Stimulated activated CD8-positive, alpha-beta memory T cell treated with anti-CD3 and anti-CD28 coated beads, Interleukin-4, amount 100 ng/mL, for 48 hours (primary cell): ENCODE results near the gene CYP21A2.
A peak's percentile ranks its signal among the peaks of the same experiment; 100 is the strongest.
"Not testable (repeated sequence)": the region's sequence is repeated elsewhere in the genome, so short reads cannot be mapped to it uniquely, and the experiment has no call there.

Experiments
- DNase-seq: peaks from one replicate; pipeline ENCODE4 v3.0.0-alpha.2; 2020

Gene CYP21A2

DNA sequence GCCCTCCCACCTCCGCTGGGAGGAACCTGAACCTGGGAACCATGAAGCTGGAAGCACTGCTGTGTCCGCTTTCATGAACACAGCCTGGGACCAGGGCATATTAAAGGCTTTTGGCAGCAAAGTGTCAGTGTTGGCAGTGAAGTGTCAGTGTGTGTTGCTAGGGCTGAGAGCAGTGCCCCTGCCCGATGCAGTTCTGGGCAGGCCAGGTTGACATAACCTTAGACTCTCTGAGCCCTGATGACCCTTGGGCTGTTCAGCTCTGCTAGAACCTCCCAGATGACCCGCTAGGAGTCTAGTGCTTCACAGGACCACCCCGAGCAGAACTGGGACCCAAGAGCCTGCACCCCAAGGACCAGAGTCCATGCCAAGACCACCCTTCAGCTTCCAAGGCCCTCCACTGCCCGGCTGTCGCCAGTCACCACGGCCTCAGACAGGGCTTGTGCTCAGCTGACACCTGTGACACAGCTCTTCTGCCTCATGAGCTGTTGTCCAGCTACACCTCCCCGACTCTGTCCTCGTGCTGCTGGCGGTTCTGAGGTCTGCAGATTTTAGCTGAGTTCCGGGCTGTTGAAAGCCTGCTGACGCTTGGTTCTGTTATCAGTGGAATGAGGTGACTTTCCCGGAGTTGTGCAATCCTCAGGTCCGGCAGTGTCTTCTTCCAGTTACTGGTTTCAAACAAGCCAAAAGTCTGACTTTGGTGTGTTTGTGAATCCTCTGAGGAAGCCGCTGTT is 2.8 kb upstream of the CYP21A2 start:
- not testable (repeated sequence) for DNase-seq

DNA sequence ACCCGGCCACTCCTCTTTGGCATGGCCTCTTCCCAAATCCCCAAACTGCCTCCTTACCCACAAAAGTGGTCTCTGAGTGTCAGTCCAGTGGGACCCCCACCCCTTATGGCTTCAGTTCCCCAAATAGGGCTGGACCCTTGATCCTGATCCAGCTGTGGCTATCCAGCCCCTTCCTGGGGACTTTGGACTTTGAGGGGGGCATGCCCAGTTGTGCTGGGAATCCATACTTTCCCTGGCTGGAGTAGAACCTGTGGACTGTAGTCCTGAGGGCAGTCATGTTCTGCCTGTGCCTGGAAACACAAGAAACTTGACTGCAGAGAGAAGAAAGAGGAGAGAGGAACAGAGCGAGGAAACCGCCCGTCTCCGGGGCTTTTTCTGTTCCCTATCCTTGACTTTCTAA is 1.1 kb upstream of the CYP21A2 start:
- DNase-seq = not testable (repeated sequence)

DNA sequence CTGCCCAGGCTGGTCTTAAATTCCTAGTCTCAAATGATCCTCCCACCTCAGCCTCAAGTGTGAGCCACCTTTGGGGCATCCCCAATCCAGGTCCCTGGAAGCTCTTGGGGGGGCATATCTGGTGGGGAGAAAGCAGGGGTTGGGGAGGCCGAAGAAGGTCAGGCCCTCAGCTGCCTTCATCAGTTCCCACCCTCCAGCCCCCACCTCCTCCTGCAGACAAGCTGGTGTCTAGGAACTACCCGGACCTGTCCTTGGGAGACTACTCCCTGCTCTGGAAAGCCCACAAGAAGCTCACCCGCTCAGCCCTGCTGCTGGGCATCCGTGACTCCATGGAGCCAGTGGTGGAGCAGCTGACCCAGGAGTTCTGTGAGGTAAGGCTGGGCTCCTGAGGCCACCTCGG is 663 bp downstream of the CYP21A2 start:
- not testable (repeated sequence) for DNase-seq

DNA sequence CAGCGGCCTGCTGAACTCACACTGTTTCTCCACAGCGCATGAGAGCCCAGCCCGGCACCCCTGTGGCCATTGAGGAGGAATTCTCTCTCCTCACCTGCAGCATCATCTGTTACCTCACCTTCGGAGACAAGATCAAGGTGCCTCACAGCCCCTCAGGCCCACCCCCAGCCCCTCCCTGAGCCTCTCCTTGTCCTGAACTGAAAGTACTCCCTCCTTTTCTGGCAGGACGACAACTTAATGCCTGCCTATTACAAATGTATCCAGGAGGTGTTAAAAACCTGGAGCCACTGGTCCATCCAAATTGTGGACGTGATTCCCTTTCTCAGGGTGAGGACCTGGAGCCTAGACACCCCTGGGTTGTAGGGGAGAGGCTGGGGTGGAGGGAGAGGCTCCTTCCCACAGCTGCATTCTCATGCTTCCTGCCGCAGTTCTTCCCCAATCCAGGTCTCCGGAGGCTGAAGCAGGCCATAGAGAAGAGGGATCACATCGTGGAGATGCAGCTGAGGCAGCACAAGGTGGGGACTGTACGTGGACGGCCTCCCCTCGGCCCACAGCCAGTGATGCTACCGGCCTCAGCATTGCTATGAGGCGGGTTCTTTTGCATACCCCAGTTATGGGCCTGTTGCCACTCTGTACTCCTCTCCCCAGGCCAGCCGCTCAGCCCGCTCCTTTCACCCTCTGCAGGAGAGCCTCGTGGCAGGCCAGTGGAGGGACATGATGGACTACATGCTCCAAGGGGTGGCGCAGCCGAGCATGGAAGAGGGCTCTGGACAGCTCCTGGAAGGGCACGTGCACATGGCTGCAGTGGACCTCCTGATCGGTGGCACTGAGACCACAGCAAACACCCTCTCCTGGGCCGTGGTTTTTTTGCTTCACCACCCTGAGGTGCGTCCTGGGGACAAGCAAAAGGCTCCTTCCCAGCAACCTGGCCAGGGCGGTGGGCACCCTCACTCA is 1.4 kb downstream of the CYP21A2 start:
- DNase-seq = not testable (repeated sequence)

DNA sequence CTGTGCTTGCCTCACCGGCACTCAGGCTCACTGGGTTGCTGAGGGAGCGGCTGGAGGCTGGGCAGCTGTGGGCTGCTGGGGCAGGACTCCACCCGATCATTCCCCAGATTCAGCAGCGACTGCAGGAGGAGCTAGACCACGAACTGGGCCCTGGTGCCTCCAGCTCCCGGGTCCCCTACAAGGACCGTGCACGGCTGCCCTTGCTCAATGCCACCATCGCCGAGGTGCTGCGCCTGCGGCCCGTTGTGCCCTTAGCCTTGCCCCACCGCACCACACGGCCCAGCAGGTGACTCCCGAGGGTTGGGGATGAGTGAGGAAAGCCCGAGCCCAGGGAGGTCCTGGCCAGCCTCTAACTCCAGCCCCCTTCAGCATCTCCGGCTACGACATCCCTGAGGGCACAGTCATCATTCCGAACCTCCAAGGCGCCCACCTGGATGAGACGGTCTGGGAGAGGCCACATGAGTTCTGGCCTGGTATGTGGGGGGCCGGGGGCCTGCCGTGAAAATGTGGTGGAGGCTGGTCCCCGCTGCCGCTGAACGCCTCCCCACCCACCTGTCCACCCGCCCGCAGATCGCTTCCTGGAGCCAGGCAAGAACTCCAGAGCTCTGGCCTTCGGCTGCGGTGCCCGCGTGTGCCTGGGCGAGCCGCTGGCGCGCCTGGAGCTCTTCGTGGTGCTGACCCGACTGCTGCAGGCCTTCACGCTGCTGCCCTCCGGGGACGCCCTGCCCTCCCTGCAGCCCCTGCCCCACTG is 2.3 kb downstream of the CYP21A2 start:
- not testable (repeated sequence) for DNase-seq

DNA sequence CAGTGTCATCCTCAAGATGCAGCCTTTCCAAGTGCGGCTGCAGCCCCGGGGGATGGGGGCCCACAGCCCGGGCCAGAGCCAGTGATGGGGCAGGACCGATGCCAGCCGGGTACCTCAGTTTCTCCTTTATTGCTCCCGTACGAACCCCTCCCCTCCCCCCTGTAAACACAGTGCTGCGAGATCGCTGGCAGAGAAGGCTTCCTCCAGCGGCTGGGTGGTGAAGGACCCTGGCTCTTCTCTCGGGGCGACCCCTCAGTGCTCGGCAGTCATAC is 2.8 kb downstream of the CYP21A2 start:
- DNase-seq = not testable (repeated sequence)

DNA sequence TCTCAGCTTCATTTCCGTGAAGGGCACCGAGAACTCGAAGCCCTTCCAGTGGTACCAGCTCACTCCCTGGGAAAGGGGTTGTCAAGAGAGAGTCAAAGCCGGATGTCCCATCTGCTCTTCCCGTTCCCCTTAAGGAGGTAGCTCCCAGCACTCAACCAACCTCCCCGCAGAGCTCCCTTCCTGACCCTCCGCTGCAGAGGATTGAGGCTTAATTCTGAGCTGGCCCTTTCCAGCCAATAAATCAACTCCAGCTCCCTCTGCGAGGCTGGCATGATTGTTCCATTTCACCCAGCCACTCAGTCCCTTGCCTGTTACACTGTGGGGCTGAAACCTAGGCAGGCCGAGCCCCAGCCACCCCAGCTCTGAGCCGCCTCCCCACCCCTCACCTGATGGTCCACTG is 3.2 kb downstream of the CYP21A2 start:
- DNase-seq = not testable (repeated sequence)

DNA sequence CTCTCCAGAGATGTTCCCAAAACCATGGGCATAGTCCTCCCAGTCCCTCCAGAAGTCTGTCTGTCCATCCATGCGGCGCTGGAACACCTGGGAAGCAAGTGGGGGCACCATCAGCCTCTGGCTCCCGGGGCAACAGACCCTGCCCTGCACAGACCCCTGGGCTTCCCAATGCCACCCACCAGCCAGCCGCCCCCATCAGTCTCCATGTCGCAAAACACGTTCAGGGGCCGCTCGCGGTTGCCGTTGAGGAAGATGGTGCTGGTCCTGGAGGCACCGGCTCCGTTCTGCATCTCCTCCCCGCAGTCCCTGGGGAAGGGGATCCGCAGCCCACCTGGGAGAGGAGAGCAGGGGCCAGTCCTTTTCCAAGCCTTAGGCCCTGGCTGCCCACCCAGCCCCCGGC is 4.1 kb downstream of the CYP21A2 start:
- not testable (repeated sequence) for DNase-seq

DNA sequence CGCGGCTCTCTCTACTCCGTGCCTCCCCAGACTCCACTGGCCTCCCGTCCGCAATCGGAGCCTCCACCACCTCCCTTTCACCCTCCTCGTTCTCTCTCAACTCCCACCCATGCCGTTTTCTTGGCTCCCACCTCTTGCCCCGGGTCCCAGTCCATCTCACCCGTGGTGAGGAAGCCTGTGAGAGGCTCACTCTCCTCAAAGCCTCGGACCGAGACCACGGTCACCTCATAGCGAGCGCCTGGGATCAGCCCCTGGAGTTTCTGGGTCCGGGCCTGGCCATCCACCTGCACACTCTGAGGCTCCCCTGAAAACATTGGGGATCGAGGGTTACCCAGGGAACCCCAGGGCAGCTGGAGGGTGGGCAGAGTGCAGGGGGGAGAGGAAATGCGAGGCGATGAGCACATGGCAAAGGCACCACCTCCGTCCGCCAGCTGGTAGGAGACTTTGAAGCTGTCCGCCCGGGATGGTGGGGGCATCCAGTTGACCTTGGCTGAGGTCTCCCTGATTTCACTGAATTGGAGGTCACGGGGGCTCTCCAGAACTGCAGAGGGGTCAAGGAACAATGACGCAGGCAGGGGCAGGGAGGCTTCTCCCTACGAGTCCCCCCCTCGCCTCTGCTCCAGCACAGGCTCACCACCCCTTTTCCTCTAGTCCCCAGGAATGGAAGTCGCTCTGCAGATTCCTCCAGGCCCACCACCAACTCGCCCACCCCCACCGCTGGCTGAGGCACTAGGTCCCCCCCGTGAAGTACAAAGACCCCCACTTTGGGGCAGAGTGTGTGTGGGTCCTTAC is 5.6 kb downstream of the CYP21A2 start:
- not testable (repeated sequence) for DNase-seq

DNA sequence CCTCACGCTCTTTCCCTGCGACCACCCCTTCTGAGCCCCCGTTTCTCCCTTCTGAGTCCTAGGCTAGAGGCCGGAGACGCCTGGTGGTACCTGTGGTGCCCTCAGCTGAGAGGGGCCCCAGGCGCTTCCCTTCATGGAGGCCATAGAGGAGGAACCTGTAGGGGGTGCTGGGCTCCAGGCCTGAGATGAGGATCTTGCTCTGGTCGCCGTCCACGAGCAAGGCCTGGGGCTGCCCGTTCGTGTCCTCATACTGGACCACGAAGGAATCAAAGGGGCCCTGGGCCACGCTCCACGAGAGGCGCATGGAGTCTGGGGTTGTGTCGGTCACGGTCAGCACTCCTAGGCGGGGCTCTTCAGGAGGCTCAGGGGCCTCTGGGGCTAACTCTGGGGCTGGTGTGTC is 6.7 kb downstream of the CYP21A2 start:
- DNase-seq = not testable (repeated sequence)

DNA sequence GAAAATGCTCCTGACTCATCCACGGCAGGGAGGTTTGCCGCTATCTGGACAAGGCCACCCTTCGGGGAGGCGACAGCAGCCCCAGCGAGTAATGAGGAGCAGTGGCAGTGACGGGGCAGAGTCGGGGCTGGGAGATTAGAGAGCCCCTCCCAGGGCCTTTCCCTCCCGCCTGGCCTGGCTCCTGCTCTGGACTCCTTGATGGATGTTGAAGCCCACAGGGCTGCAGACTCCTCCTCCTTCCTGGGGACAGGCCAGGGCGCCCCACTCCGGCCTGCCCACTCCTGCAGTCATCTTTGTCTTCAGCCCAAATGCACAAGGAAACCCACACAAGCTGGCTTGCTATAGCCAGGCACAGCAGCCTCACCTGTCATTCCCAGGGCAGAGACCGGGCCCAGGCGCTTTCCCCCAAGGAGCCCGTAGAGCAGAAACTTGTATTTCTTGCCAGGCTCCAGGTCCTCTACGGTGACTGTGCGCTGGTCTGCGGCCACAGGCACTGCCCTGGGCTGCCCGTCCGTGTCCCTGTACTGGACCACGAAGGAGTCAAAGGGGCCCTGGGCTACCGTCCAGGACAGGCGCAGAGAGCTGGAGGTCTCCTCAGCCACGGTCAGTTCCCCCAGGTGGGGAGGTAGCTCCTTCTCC is 7.7 kb downstream of the CYP21A2 start:
- no peak for DNase-seq

DNA sequence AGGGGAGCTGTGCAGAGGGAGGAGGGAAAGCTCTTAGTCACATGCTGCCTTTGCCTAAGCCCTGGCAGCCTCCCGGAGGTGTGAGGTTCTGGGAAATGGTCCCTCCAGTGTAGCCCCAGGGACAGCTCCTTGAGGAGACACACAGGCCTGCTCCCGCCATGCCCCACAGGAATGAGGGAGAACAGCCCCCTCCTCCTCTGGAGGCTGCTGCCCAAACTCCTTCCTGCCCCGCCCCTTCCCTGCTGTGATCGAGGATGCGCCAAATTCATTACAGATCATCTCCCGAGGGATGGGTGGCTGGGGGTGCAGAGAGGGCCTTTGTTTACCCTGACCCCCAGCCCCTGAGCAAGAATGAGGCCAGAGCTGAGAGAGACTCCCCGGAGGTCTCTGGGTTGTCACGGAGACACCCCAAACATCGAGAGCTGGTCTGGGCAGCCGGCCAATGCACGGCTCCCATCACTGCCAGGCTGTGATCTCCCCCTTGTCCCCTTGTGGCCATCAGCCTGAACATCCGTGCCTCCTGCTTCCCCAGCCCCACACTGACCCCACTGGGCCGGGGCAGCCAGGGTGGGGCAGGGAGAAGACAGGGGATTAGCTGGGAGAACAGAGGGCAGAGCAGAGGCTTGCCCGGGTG is 8.4 kb downstream of the CYP21A2 start:
- no peak for DNase-seq

DNA sequence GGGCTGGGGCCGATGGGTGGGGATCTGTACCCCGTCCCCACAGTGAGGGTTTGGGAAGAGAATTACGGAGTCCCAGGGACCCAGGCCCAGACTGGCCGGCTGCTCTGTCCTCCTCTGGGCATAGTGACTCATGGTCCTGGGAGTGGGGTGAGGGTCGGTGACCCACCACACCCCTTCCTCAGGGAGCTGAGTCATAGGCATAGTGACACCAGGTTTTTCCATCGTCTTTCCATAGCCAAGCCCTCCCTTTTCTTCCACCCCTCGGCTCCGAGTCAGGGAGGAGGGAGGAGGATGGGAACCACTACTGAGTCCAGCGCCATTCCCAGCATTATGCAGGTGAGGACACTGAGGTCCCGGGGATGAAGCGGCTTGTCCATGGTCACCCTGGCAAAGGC is 8.9 kb downstream of the CYP21A2 start:
- no peak for DNase-seq

DNA sequence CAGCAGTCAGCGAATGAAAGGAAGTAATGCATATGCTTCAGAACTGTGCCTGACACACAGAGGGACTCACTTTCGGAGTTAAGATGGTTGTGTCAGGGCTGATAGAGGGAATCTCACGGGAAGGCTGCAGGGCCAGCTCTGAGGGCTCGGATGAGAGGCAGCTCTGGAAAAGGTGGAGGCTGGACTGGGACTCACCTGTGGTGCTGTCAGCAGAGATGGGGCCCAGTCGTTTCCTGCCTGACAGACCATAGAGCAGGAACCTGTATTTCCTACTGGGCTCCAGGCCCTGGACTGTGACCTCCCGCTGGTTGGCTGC is 9.3 kb downstream of the CYP21A2 start:
- no peak for DNase-seq

DNA sequence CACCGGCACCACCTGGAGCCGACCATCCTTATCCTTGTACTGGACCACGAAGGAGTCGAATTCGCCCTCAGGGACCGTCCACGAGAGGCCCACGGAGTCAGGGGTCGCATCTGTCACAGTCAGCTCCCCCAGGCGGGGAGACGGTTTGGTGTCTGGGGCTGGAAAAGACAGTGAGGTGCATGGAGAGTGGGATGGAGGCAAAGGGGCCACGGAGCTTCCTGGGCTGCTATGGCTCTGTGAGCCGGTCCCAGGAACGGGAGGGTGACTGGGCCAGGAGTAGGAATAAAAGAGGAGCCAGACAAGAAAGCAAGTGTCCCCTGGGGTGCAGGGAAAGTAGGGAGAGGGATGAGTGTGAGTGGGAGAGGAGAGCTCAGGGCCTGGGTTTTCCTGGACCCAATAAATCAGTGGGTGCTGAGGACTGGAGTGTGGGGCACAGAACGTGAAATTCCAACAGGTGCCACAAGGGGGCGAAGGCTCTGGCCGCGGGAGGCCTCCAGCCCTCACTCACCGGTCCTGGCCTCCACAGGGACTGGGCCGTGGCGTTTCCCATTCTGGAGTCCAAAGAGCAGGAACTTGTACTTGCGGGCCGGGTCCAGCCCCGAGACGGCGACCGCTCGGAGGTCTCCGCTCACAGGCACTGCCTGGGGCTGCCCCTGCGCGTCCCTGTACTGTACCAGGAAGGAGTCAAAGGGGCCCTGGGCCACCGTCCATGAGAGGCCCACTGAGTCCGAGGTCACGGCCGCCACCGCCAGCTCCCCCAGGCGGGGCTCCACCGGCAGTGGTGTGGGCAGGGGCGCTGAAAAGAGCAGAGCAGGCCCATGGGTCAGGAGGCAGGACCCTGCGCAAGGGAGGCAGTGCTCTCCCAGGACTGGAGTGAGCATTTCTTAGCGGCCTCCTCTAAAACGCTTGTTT is 9.9 kb downstream of the CYP21A2 start:
- DNase-seq = peak; percentile 89

DNA sequence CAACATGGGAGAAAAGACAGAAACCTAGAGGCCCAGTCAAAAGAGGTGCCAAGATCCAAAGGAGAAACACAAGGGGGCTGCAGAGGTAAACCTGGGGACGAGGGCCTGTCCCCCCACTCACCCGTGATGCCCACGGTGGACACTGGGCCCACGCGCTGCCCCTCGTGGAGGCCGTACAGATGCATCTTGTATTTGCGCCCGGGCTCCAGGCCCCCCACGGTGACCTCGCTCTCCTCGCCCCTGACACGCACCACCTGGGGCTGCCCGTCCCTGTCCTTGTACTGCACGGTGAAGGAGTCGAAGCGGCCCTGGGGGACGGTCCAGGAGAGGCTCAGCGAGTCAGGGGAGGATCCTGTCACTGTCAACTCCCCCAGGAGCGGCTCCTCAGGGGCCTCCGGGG is 10.9 kb downstream of the CYP21A2 start:
- DNase-seq = not testable (repeated sequence)

DNA sequence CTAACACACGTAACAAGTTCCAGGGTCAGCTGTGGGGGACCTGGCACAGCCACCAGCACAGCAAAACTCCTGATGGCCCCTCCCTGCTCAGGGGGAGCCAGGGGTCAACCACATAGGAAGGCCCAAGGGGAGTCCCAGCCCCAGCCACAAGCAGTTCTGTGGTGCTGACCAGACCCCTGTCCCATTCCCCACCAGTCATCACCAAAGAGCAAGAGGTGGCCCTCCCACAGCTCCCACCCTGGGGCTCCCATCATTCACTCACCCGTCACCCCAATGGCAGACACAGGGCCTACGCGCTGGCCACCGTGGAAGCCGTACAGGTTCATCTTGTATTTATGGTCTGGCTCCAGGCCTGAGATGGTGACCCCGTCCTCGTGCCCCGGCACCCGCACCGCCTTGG is 11.5 kb downstream of the CYP21A2 start:
- DNase-seq = not testable (repeated sequence)

DNA sequence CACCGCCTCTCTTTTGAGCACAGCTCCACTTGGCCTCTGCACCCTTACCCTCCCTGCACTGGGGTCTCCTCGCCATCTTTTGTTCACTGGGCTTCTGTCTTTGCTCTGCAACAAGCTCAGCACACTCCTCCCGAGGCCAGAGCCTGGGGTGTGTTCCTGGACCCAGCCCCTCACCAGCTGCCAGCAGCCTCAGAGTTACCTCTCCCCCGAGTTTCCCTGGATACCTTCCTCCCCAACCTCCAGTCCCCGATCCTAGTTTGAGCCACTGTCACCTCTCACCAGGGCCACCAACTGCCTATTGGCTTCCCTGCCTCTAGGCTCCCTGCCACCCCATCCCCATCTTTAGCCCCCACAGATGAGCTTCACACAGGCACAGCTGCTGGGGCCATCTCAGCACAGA is 12.3 kb downstream of the CYP21A2 start:
- no peak for DNase-seq

DNA sequence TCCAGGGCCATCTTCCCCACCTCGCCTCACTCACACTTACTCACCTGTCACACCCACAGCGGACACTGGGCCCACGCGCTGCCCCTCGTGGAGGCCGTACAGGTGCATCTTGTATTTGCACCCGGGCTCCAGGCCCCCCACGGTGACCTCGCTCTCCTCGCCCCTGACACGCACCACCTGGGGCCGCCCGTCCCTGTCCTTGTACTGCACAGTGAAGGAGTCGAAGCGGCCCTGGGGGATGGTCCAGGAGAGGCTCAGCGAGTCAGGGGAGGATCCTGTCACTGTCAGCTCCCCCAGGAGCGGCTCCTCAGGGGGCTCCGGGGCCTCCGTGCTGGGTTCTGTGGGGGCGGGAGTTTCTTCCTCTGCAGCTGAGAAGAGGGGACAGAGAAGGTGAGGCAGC is 14.4 kb downstream of the CYP21A2 start:
- DNase-seq = not testable (repeated sequence)

DNA sequence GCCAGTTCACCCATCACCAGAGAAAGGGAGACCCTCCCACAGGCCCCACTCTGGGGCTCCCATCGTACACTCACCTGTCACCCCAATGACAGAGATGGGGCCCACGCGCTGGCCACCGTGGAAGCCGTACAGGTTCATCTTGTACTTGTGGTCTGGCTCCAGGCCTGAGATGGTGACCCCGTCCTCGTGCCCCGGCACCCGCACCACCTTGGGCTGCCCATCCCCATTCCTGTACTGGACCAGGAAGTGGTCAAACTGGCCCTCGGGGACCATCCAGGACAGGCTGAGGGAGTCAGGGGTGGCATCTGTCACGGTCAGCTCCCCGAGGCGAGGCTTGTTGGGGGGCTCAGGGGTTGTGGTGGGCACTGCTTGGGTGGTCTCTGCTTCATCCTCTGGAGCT is 15.1 kb downstream of the CYP21A2 start:
- DNase-seq = not testable (repeated sequence)

DNA sequence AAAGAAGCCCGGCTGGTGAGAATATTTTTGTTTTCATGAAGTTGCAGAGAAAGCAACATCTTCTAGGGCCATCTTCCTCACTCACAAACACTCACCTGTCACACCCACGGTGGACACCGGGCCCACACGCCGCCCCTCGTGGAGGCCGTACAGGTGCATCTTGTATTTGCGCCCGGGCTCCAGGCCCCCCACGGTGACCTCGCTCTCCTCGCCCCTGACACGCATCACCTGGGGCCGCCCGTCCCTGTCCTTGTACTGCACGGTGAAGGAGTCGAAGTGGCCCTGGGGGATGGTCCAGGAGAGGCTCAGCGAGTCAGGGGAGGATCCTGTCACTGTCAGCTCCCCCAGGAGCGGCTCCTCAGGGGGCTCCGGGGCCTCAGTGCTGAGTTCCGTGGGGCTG is 17.5 kb downstream of the CYP21A2 start:
- DNase-seq = not testable (repeated sequence)
